NCI-H2081 (cell line): Measurements from ENCODE around the gene CCDC24.

Source experiments
- DNase-seq, 2 experiments: peaks; one replicate each; lab custom pipeline; 2025; lab: John Stamatoyannopoulos, UW

CCDC24 gene

GRCh38 chr1:43991476-43992231, at the start of gene CCDC24:
CCDC24 (plus strand) TSS chr1:43991599; CDS start chr1:43991879, 280 bp downstream.
- peak; percentile 79 to 80 for DNase-seq

- no peak for DNase-seq
Measured at GRCh38 chr1:43942411-43942810, 49.0 kb upstream of the CCDC24 start.

- no peak for DNase-seq
Measured at GRCh38 chr1:43944860-43945259, 46.5 kb upstream of the CCDC24 start.

- no peak for DNase-seq
Measured at GRCh38 chr1:43945674-43946235, 45.6 kb upstream of the CCDC24 start.

GRCh38 chr1:43946236-43947060, 45.0 kb upstream of the CCDC24 start, which contains the start of gene IPO13:
IPO13 (plus strand) TSS chr1:43946950; CDS start chr1:43947601, 651 bp downstream.
- peak; percentile 98 to 99 for DNase-seq

- no peak for DNase-seq
Measured at GRCh38 chr1:43947061-43947873, 44.1 kb upstream of the CCDC24 start.

GRCh38 chr1:43947874-43948437, 43.4 kb upstream of the CCDC24 start:
- peak in 1 of 2 experiments; percentile 24 for DNase-seq

- DNase-seq = no peak
Measured at GRCh38 chr1:43949678-43950077, 41.7 kb upstream of the CCDC24 start.

- no peak for DNase-seq
Measured at GRCh38 chr1:43951021-43951985, 40.1 kb upstream of the CCDC24 start.

GRCh38 chr1:43952731-43953346, 38.6 kb upstream of the CCDC24 start:
- peak in 1 of 2 experiments; percentile 36 for DNase-seq

GRCh38 chr1:43953361-43953760, 38.0 kb upstream of the CCDC24 start:
- no peak for DNase-seq

- DNase-seq = no peak
Measured at GRCh38 chr1:43954036-43954435, 37.4 kb upstream of the CCDC24 start.

- no peak for DNase-seq
Measured at GRCh38 chr1:43956234-43956633, 35.2 kb upstream of the CCDC24 start.

GRCh38 chr1:43957407-43958040, 33.9 kb upstream of the CCDC24 start:
- DNase-seq = no peak

- DNase-seq = no peak
Measured at GRCh38 chr1:43958351-43959255, 32.8 kb upstream of the CCDC24 start.

GRCh38 chr1:43960798-43961197, 30.6 kb upstream of the CCDC24 start:
- DNase-seq = no peak

- no peak for DNase-seq
Measured at GRCh38 chr1:43961692-43962091, 29.7 kb upstream of the CCDC24 start.

GRCh38 chr1:43962324-43962723, 29.1 kb upstream of the CCDC24 start:
- DNase-seq = no peak
